NCI-H345 treated with DMSO at 0.1 percent for 48 hours (cell line): Measurements from ENCODE around the gene ZNF3.

Experiments used
- DNase-seq: peaks from one replicate; lab custom pipeline; 2025; ENCODE audit not compliant: unreplicated experiment; lab: John Stamatoyannopoulos, UW

The ZNF3 gene

GRCh38 chr7:100109521-100110163, 28.1 kb upstream of the ZNF3 start:
- no peak for DNase-seq

GRCh38 chr7:100107890-100108289, 26.4 kb upstream of the ZNF3 start:
- DNase-seq, result no peak

- DNase-seq, result no peak
Observed at GRCh38 chr7:100107125-100107737, 25.7 kb upstream of the ZNF3 start.

GRCh38 chr7:100106633-100107032, 25.1 kb upstream of the ZNF3 start:
- no peak for DNase-seq

- DNase-seq, result no peak
Observed at GRCh38 chr7:100105534-100105933, 24.0 kb upstream of the ZNF3 start.

- DNase-seq, result no peak
Observed at GRCh38 chr7:100102950-100103840, 21.7 kb upstream of the ZNF3 start.

- DNase-seq, result peak; percentile 97
Observed at GRCh38 chr7:100101016-100101862, 19.7 kb upstream of the ZNF3 start, which contains the start of the genes AP4M1 and MCM7. AP4M1 (plus strand) TSS chr7:100101643; CDS start chr7:100101715, 72 bp downstream. MCM7 (minus strand) TSS chr7:100101397; CDS start chr7:100101294, 103 bp downstream.

GRCh38 chr7:100100420-100101015, 19.0 kb upstream of the ZNF3 start:
- DNase-seq, result peak; percentile 85

- no peak for DNase-seq
Observed at GRCh38 chr7:100099452-100099851, 17.9 kb upstream of the ZNF3 start.

GRCh38 chr7:100098913-100099312, 17.4 kb upstream of the ZNF3 start:
- DNase-seq, result no peak

GRCh38 chr7:100095704-100096103, 14.2 kb upstream of the ZNF3 start:
- DNase-seq, result no peak

- no peak for DNase-seq
Observed at GRCh38 chr7:100095289-100095688, 13.8 kb upstream of the ZNF3 start.

GRCh38 chr7:100093925-100094486, 12.5 kb upstream of the ZNF3 start:
- DNase-seq, result no peak

GRCh38 chr7:100093498-100093897, 12.0 kb upstream of the ZNF3 start:
- no peak for DNase-seq

- DNase-seq, result no peak
Observed at GRCh38 chr7:100093054-100093453, 11.5 kb upstream of the ZNF3 start.

- no peak for DNase-seq
Observed at GRCh38 chr7:100091411-100092181, 10.1 kb upstream of the ZNF3 start.

GRCh38 chr7:100090527-100091410, 9.2 kb upstream of the ZNF3 start:
- no peak for DNase-seq

GRCh38 chr7:100089458-100090196, 8.1 kb upstream of the ZNF3 start:
- DNase-seq, result no peak
